Globus pallidus (tissue), 1 donor: ENCODE results near the gene TMEM163.

Experiments
- DNase-seq: peaks from one replicate; pipeline ENCODE4 v3.0.0-alpha.2; 2015; ENCODE audit warnings: low spot score

The TMEM163 gene

DNA sequence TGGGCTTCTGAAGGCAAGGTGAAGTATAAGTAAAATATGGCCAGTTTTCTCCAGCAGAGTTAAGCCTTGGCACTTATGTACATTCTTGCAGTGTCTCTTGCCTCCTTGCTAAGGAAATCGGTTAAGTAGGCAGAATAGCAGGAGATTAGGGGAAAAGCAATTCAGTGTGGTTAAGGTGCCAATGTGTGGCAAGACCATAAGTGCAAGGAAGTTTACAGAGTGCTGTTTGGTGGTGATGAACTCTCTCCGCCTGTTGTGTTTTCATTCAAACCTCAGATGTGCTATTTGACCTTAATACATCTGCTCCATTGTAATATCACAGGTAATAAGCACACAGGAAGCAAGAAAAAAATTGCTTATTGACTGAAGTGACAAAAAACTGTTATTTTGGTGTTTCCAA, 308.8 kb downstream of the TMEM163 start:
- DNase-seq, result no peak

DNA sequence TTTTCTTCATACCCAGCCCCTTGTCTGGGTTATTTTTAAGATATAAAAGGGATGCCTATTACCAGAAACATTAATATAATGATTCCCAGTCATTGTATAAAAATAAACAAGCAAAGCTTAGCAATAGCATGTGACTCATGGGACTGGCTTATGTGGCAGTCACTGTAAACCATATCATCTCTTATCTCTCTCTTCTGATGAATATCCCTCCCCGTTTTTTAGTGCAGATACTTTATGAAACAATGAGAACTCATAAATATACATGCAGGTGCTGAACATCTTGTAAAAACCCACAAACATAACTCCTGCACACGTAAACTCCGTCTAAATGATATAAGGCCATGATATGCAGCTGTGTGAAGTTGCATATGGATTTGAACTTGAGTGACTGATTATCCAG, 310.0 kb downstream of the TMEM163 start:
- DNase-seq, result no peak

DNA sequence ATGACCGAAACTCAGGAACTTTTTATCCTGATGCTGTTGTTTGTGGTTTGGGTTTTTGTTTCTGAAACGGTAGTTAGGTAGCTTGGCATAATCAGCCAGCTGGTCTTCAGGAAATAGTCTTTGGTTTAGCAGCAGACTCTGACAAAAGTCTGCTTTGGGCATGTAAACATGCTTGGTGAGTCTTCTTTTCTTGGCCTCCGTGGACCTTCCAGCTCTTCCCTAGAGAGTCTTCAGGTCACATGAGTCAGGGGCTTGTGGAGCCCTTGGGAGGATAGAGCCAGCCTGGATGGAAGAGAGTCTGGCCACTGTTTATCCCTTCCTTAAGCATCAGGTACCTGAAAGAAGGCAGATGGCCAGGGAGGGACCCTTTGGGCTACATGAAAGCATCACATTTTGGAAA, 310.4 kb downstream of the TMEM163 start:
- no peak for DNase-seq

DNA sequence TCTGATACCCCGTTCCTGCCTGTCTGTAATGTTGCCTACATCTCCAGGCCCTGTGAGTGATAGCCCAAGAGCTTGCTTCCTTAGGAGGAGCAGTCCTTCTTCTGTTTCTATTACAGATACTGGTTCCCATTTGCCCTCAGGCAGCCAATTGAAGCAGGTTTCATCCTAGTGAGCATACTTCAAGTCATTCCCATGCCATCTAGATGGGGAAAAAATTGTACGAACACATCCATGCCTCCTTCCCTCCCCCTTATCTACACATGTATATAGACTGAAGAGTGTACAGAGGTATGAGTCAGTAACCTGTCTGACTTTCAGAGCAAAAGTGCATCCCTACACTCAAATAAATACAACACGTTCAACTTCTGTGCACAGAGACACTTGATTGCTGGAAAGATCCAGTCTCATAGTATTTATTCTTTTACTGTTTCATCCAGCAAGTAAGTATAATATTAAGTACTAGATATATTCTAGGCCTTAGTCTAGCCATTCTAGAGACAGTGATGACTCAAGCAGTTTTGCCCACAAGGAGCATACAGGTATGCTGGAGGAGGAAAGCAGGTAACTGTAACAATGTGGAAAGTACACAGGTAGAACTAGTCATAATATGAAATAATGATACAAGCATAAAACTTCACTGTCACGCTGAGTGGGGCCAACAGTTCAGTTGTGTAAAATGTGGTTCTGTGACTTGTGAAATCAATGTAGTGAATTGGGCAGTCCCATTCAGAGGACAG, 311.5 kb downstream of the TMEM163 start:
- no peak for DNase-seq

GRCh38 chr2:134406736-134407135, 312.1 kb downstream of the TMEM163 start:
- no peak for DNase-seq

DNA sequence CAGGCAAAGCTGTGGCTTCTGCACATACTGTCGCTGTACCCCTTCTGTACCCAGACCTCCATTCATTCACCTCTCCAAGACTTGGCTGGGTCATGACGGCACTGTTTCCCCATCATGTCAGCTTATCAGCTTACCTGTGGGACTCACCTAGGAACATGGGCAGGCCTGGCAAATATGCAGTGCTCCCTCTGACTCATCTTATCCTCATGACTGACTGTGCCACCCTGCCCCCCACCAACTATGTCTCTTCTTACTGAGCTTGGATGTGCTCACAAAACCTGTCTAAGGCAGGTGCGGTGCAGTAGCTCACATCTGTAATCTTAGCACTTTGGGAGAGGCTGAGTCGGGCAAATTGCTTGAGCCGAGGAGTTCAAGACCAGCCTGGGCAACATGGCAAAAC, 312.5 kb downstream of the TMEM163 start:
- DNase-seq, result no peak
